OCI-LY1 (cell line): ENCODE results near the gene FABP1.

Experiments used
- H2AFZ ChIP-seq: fragments of 200-600 bp; sonication (generic), shearing (Covaris generic); 2 replicates; pipeline ENCODE4 v1.6.0; 2014; ENCODE audit warnings: antibody characterized with exemption, mild to moderate bottlenecking, low read length
- H3F3A ChIP-seq: fragments of 200-600 bp; sonication (generic), shearing (Covaris generic); 2 replicates; pipeline ENCODE4 v1.6.0; 2014; ENCODE audit warnings: mild to moderate bottlenecking, antibody characterized with exemption, low read length, moderate library complexity; ENCODE audit not compliant: insufficient read depth
- H3K27ac ChIP-seq: fragments of 200-600 bp; sonication (generic); 2 replicates; pipeline ENCODE4 v1.5.1; 2014; ENCODE audit warnings: low read length, mixed run types, mild to moderate bottlenecking, low read depth; ENCODE audit not compliant: poor library complexity, severe bottlenecking
- H3K27me3 ChIP-seq: fragments of 200-600 bp; sonication (generic); 2 replicates; pipeline ENCODE4 v1.6.0; 2014; ENCODE audit warnings: antibody characterized with exemption, mild to moderate bottlenecking, low read length, moderate library complexity; ENCODE audit not compliant: insufficient read depth
- H3K36me3 ChIP-seq: fragments of 200-600 bp; sonication (generic); 2 replicates; pipeline ENCODE4 v1.6.1; 2014; ENCODE audit warnings: mild to moderate bottlenecking, antibody characterized with exemption, low read length, moderate library complexity, mixed read lengths; ENCODE audit not compliant: insufficient read depth
- H3K4me1 ChIP-seq: fragments of 200-600 bp; sonication (generic); 2 replicates; pipeline ENCODE4 v1.5.1; 2014; ENCODE audit warnings: mild to moderate bottlenecking, low read length, moderate library complexity; ENCODE audit not compliant: insufficient read depth, severe bottlenecking
- H3K4me2 ChIP-seq: fragments of 200-600 bp; sonication (generic), shearing (Covaris generic); 2 replicates; pipeline ENCODE4 v1.6.1; 2014; ENCODE audit warnings: low read length
- H3K4me3 ChIP-seq: fragments of 200-600 bp; sonication (generic); 2 replicates; pipeline ENCODE4 v1.5.1; 2014; ENCODE audit warnings: low read length, low read depth, mild to moderate bottlenecking, mixed read lengths; ENCODE audit not compliant: poor library complexity, severe bottlenecking
- H3K79me2 ChIP-seq: fragments of 200-600 bp; shearing (Covaris generic); 2 replicates; pipeline ENCODE4 v1.6.1; 2016; ENCODE audit warnings: mixed run types, low read length, mixed read lengths; ENCODE audit not compliant: insufficient read depth
- H3K9ac ChIP-seq: fragments of 200-600 bp; sonication (generic), shearing (Covaris generic); 2 replicates; pipeline ENCODE4 v1.6.1; 2014; ENCODE audit warnings: mild to moderate bottlenecking, low read length, mixed read lengths
- H3K9me2 ChIP-seq: fragments of 200-600 bp; sonication (generic), shearing (Covaris generic); 2 replicates; pipeline ENCODE4 v1.6.1; 2014; ENCODE audit warnings: low read depth, mild to moderate bottlenecking, low read length, mixed read lengths
- H3K9me3 ChIP-seq: fragments of 200-600 bp; shearing (Covaris generic); 2 replicates; pipeline ENCODE4 v1.6.1; 2014; ENCODE audit warnings: low read length, mixed read lengths
- H4K20me1 ChIP-seq: fragments of 200-600 bp; sonication (generic), shearing (Covaris generic); 2 replicates; pipeline ENCODE4 v1.6.0; 2016; ENCODE audit warnings: mild to moderate bottlenecking, low read length; ENCODE audit not compliant: insufficient read depth
- EZH2 ChIP-seq: fragments of 200-600 bp; sonication (generic), shearing (Covaris generic); IDR thresholded peaks from 2 replicates; pipeline ENCODE4 v1.8.0; 2017; ENCODE audit warnings: borderline replicate concordance, mixed run types, mild to moderate bottlenecking, antibody characterized with exemption, low read length, moderate library complexity, mixed read lengths
- TF ChIP-seq, protein P1 (sequence below): fragments of 200-600 bp; sonication (generic), shearing (Covaris generic); IDR thresholded peaks from 2 replicates; pipeline ENCODE4 v1.5.1; 2017; ENCODE audit warnings: mild to moderate bottlenecking, antibody characterized with exemption, low read length, moderate library complexity, mixed read lengths

The FABP1 gene

DNA sequence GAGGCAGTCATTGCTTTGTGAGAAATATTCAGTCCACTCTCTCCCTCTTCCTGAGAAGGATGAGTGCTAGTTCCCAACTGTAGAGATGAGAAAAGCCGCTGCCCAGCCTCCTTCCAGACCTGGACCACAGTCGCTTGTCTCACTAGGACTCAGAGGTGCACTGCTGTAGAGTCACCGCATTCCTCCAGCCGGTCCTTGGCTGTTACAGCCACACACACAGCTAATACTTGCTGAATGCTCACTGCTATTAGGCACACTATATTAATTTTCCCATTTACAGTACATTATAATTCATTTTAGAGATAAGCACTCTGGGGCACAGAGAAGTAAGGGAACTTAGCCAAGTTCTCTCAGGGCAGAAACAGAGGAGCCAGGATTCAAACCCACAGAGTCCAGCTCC is 10.0 kb upstream of the FABP1 start:
- Histone ChIP-seq H4K20me1 (no peaks in the 10 kb centered on the region), H3K27me3 (no peaks in the 10 kb centered on the region), H3K4me2 (no peak overlapping the region), H3K9me3 (no peaks in the 10 kb centered on the region), H3K9ac (no peak overlapping the region), H3K36me3 (no peaks in the 10 kb centered on the region), H3K9me2 (no peaks in the 10 kb centered on the region), H3K4me1 (no peaks in the 10 kb centered on the region), H3K79me2 (no peaks in the 10 kb centered on the region), H3F3A (no peaks in the 10 kb centered on the region), H3K4me3 (no peak overlapping the region), H2AFZ (no peak overlapping the region), H3K27ac (no peak overlapping the region)
- TF ChIP-seq, protein P1, sequence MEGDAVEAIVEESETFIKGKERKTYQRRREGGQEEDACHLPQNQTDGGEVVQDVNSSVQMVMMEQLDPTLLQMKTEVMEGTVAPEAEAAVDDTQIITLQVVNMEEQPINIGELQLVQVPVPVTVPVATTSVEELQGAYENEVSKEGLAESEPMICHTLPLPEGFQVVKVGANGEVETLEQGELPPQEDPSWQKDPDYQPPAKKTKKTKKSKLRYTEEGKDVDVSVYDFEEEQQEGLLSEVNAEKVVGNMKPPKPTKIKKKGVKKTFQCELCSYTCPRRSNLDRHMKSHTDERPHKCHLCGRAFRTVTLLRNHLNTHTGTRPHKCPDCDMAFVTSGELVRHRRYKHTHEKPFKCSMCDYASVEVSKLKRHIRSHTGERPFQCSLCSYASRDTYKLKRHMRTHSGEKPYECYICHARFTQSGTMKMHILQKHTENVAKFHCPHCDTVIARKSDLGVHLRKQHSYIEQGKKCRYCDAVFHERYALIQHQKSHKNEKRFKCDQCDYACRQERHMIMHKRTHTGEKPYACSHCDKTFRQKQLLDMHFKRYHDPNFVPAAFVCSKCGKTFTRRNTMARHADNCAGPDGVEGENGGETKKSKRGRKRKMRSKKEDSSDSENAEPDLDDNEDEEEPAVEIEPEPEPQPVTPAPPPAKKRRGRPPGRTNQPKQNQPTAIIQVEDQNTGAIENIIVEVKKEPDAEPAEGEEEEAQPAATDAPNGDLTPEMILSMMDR: no peak
- TF ChIP-seq EZH2: no peak

DNA sequence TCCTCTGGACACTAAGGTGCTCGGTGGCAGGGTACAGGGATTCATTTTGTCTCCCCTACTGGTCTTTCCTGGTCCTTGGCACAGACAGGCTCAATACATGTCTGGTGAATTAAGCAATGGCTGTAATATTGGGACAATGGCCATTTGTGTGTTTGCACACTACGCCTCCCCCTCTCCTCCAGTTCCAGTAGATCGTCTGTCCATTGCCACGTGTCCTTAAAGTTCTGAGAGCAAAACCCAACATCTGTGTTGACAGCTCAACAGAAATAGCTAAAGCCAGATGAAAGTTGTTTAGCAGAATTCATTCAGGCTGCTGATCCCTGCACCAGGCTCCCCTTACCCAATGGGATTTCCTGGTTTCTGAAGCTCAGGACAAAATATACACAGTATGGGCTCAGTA is 9.0 kb upstream of the FABP1 start:
- H3K4me1 ChIP-seq: no peaks in the 10 kb centered on the region
- H3K4me3 ChIP-seq: no peak overlapping the region
- no peak overlapping the region for H3K9ac ChIP-seq
- H3K9me2 ChIP-seq: no peaks in the 10 kb centered on the region
- H3K27me3 ChIP-seq: no peaks in the 10 kb centered on the region
- H3K27ac ChIP-seq: no peak overlapping the region
- no peaks in the 10 kb centered on the region for H3F3A ChIP-seq
- H4K20me1 ChIP-seq: no peaks in the 10 kb centered on the region
- no peaks in the 10 kb centered on the region for H3K9me3 ChIP-seq
- no peak overlapping the region for H3K4me2 ChIP-seq
- no peaks in the 10 kb centered on the region for H3K36me3 ChIP-seq
- H2AFZ ChIP-seq: no peak overlapping the region
- no peak for TF ChIP-seq EZH2
- TF ChIP-seq, protein P1: no peak
- H3K79me2 ChIP-seq: no peaks in the 10 kb centered on the region

DNA sequence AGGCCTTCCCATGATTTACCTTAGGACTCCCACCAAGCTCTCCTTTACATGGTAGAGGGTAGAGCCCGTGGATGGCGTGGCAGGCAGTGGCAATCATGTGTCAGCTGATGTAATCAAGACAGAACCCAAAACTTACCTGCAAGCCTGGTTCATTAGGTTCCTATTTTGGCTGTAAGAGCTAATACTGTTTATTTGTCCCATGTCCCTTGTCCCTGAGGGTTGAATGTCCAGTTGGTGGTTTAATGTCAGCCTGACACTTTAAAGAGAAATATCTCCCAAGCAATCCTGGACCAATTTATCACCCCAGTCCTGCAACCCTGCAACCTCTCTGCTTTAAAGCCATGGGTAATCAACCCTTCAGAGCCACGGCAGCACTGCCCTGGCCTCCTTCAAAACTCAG is 6.0 kb upstream of the FABP1 start:
- no peaks in the 10 kb centered on the region for H3K9me3 ChIP-seq

More for the DNA sequence above, 6.0 kb upstream of the FABP1 start:
- H3K4me1 ChIP-seq: no peaks in the 10 kb centered on the region
- no peak overlapping the region for H3K27ac ChIP-seq
- H3K27me3 ChIP-seq: no peaks in the 10 kb centered on the region
- TF ChIP-seq EZH2: no peak
- TF ChIP-seq, protein P1: no peak
- H2AFZ ChIP-seq: no peak overlapping the region
- no peak overlapping the region for H3K4me2 ChIP-seq
- no peaks in the 10 kb centered on the region for H3K36me3 ChIP-seq
- H3K9me2 ChIP-seq: no peaks in the 10 kb centered on the region
- H3K4me3 ChIP-seq: no peak overlapping the region
- no peaks in the 10 kb centered on the region for H4K20me1 ChIP-seq
- no peaks in the 10 kb centered on the region for H3F3A ChIP-seq
- H3K79me2 ChIP-seq: no peaks in the 10 kb centered on the region
- no peak overlapping the region for H3K9ac ChIP-seq
